Suprapubic skin (tissue), 4 donors: ENCODE results near the gene CD300LF.

Source experiments
- POLR2A ChIP-seq, 2 donors: fragments of 450-650 bp; IDR thresholded peaks; one replicate each; pipeline ENCODE4 v1.6.1; 2017; ENCODE audit warnings: antibody characterized with exemption in 2 of 2, mild to moderate bottlenecking in 2 of 2, moderate library complexity in 2 of 2
- POLR2AphosphoS5 ChIP-seq, 3 donors: sonication (generic); formaldehyde crosslinking; IDR thresholded peaks; one replicate each; pipeline ENCODE4 v1.6.1; 2017; ENCODE audit warnings: antibody characterized with exemption in 3 of 3
- TF ChIP-seq, protein P1 (sequence below), 2 donors: fragments of 200-600 bp in 1 of 2; fragments of 450-650 bp in 1 of 2; sonication (generic) in 1 of 2; IDR thresholded peaks; one replicate each; pipeline ENCODE4 v1.5.1; 2016 to 2019; ENCODE audit warnings: antibody characterized with exemption in 2 of 2, mild to moderate bottlenecking in 1 of 2, moderate library complexity in 1 of 2

DNA sequence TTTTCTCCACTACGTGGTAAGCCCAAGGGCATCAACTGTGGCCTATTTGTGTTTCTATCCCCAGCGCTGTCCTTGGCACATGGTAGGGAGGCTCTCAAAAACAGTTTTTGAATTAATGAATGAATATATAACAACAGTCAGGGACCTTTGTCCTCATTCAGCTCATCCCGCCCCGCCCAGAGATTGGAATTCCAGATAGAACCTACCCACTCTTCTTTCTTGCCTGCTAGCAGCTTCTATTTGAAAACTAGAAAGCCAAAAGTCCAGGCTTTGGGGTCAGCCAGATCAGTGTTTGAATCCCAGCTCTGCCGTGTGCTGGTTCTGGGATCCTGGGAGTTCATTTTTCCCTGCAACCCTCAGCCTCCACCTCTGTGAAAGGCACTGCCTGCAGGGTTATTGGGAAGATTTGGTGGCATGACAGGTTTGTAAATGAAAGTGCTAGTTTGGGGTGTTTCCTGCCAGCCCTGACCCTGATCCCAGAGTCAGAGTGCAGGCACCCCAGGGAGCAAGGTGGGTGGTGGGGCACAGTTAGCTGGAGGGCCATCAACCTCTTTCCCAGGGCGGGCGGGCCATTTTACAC, 40.2 kb upstream of the CD300LF start:
- TF ChIP-seq POLR2AphosphoS5 (IDR thresholded peaks at IDR 0.05) (no peak), POLR2A (IDR thresholded peaks at IDR 0.05) (no peak)
- TF ChIP-seq, protein P1, sequence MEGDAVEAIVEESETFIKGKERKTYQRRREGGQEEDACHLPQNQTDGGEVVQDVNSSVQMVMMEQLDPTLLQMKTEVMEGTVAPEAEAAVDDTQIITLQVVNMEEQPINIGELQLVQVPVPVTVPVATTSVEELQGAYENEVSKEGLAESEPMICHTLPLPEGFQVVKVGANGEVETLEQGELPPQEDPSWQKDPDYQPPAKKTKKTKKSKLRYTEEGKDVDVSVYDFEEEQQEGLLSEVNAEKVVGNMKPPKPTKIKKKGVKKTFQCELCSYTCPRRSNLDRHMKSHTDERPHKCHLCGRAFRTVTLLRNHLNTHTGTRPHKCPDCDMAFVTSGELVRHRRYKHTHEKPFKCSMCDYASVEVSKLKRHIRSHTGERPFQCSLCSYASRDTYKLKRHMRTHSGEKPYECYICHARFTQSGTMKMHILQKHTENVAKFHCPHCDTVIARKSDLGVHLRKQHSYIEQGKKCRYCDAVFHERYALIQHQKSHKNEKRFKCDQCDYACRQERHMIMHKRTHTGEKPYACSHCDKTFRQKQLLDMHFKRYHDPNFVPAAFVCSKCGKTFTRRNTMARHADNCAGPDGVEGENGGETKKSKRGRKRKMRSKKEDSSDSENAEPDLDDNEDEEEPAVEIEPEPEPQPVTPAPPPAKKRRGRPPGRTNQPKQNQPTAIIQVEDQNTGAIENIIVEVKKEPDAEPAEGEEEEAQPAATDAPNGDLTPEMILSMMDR (IDR thresholded peaks at IDR 0.05), result no peak
